NCI-H345 treated with DMSO at 0.1 percent for 48 hours (cell line): ENCODE data around the gene CSF3R.
A peak's percentile ranks its signal among the peaks of the same experiment; 100 is the strongest.

ENCODE experiments used
- DNase-seq: peaks from one replicate; lab custom pipeline; 2025; ENCODE audit not compliant: unreplicated experiment; lab: John Stamatoyannopoulos, UW

Gene CSF3R

GRCh38 chr1:36482724-36483388 is at the start of gene CSF3R:
Gene CSF3R, minus strand, starts transcription at chr1:36482913. Its CDS starts 3,417 bp downstream, at chr1:36479496.
- no peak for DNase-seq

DNA sequence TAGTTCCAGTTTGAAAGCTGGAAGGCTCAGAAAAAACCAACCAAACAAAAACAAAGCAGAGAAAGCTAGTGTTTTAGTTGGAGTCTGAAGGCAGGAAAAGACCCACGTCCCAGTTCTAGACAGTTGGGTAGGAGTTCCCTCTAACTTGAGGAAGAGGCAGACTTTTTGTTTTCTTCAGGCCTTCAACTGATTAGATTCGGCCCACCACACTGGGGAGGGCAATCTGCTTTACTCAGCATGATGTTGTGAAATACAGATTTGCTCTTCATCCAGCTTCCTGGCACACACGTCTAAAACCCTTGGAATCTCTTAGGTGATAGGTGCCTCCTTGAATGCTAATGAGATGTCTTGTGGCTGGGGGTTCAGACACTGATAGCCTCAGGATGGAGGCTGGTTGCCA is 49.1 kb upstream of the CSF3R start:
- no peak for DNase-seq

- DNase-seq: no peak
Observed at GRCh38 chr1:36530791-36531190, 48.1 kb upstream of the CSF3R start.

DNA sequence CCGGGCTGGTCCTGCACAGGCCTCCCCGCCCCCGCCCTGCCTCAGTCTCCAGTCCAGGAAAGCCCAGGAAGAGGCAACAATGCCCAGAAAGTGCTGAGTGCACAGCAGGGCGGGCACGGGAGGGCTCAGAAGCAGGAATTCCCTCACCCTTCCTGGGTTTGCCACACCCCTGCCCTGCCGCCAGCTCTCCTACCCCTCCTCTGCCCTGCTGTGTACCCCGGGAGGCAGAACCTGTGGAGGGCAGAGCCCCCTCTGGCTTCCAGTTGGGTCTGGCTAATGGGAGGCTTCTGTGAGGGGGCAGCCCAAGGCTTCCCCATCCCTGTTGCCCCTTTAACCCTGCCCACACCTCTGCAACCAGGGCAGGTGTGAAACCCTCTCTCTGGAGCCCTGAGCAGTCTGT is 47.5 kb upstream of the CSF3R start:
- no peak for DNase-seq

GRCh38 chr1:36529769-36530260 is 47.1 kb upstream of the CSF3R start:
- DNase-seq: no peak

GRCh38 chr1:36528361-36529349 is 45.9 kb upstream of the CSF3R start:
- DNase-seq: no peak

GRCh38 chr1:36525166-36525565 is 42.5 kb upstream of the CSF3R start:
- no peak for DNase-seq

- DNase-seq: no peak
Observed at GRCh38 chr1:36524359-36525062, 41.8 kb upstream of the CSF3R start.

GRCh38 chr1:36523850-36524249 is 41.1 kb upstream of the CSF3R start:
- DNase-seq: no peak

DNA sequence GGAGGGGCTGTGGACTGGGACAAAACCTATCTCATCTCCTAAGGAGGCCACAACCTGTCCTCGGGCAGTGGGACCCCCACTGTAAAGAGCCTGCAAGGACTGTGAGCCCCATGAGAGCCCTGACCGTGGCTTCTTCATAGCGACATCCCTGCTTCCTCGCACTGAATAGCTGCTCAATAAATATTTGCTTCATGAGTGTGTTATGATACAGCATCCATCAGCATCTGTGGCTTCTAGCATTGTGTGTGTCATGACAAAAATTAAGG is 40.5 kb upstream of the CSF3R start:
- no peak for DNase-seq

DNA sequence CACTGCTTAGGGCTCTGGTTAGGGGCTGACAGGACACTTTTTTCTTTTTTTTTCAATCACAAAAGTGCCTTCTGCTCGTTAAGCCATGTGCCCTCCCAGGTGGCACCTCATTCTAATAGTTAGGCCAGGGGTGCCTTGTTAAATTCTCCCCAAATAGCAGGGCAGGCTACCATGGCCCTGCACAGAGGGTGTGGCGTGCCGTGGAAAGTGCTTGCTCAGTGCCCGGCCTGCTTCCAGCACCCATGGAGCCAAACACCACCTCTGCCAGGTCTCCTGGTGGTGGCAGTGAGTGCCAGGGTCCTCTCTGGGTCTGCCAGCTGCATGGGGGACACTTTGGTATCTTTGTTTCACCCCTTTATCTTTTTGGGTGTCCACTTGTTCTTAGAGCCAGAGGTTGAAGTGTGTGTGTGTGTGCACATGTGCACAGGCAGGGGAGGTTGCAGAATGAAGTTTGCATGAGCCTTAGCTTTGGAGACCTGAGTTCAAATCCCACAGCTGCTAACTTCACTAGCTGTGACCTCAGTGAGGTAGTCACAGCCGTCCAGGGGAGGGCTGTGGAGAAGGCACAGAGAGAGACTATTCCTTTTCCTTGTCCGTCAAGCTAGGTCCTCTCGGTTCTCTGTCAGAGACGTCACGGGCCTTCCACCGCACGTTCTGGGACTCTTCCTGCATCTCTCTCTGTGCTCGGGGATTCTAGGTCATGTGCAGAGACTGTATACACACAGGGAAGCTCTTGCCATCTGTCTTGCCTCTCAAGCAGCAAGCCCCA is 39.9 kb upstream of the CSF3R start:
- no peak for DNase-seq

DNA sequence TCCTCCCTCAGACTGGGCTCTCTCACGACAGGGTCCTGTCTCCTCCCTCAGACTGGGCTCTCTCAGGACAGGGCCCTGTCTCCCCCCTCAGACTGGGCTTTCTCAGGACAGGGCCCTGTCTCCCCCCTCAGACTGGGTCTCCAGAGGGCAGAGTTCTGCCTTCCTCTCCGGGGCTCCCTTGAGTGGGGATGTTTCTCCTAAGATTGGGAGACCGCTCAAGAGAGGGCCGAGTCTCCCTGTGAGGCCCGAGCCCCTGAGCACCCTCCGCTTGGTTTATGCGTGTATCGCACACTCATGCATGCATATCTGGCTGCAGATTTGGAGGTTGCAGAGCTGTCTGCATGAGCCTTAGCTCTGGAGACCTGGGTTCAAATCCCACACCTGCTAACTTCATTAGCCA is 39.3 kb upstream of the CSF3R start:
- DNase-seq: no peak

- peak; percentile 8 for DNase-seq
Observed at GRCh38 chr1:36520771-36521420, 38.2 kb upstream of the CSF3R start.

DNA sequence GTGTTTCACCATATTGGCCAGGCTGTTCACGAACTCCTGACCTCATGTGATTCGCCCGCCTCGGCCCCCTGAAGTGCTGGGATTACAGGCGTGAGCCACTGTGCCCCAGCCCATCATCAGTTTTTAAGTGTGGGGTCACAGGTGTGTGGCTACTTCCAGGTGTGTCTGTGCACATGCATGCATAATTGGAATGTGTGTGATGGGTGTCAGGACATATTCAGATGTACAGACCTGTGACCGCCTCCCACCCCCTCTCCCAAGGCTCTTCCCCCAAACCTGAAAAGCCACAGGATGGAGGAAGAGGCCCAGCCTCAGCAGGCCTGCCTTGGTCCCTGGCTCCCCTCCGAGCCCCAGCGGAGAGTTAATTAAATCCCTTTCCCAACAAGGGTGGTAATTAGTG is 37.3 kb upstream of the CSF3R start:
- no peak for DNase-seq

GRCh38 chr1:36517011-36517771 is 34.5 kb upstream of the CSF3R start:
- no peak for DNase-seq

DNA sequence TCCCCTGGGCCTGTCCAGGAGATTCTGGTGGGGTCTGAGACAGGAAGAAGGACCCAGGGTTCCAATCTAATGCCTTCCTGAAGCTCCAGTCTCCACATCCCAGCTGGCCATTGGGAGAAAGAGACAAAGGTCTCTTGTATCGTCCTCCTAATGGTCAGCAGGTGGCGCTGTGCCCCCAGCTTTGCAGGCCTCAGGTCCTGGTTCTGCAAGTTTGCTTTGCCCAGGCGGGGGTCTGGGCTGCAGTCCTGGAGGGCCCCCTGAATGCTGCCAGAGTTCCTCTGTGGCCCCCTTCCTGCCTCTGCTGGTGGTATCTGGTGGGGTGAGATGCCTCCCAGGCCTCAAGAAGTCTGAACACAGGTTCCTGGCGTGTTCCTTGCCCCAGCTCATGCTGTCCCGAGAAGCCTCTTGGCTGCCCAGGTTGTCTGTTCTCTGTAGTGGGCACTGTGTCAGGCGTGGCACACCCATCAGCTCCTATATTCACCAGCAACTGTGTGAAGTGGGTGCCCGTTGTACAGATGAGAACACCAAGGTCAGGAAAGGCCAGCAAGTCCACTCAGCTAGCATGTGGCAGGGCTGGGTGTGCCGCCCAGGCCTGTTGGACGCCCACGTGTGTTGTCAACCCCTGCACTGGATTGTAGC is 33.8 kb upstream of the CSF3R start:
- peak; percentile 19 for DNase-seq

DNA sequence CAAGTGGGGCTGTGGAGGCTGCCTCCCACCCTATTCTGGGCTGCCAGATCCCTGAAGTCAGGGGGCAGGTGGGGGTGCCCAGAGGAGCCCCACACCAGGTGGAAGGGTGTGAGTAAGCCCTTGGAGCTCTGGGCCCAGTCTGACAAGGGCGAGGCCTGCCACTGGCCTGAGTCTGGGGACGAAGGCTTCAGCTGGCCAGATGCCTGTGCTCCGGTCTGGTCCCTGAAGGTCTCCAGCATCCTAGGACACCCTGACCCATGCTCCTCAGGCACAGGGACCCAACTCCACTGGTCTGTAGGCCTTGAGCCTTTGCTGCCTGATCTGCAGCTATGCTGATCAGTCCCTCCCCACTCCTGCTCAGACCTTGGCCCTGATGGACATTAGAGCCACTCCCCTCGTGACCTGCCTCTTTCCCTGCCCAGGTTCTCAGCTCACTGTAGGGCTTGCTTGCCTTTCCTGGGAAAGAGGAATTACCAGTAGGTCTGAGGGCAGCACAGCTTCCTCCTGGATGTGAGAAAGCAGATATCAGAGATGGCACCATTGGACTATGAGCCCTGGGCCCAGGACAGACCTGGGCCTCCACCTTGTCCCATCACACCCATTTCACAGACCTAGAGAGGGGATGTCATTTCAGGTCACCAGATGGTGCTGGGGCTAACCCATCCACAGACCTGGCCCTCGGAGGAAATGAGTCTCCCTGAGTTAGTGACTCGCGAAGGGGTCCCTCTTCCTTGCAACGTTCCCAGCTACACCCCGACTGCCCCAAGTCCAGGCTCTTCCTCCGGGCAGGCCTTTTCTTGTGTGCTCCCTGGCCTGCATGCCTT is 32.8 kb upstream of the CSF3R start:
- DNase-seq: no peak

- DNase-seq: no peak
Observed at GRCh38 chr1:36514501-36514900, 31.8 kb upstream of the CSF3R start.
